Activated CD4-positive, alpha-beta T cell treated with anti-CD3 and anti-CD28 coated beads, Interleukin-2, Interleukin-4, amounts not matched to agents 100 ng/mL and 50 ng/mL, durations not matched to agents 16 hours and 8 hours (primary cell): Measurements from ENCODE around the gene LAMTOR4.

Experiments
- DNase-seq: peaks from one replicate; pipeline ENCODE4 v3.0.0-alpha.2; 2020; ENCODE audit warnings: low spot score

Gene LAMTOR4

DNA sequence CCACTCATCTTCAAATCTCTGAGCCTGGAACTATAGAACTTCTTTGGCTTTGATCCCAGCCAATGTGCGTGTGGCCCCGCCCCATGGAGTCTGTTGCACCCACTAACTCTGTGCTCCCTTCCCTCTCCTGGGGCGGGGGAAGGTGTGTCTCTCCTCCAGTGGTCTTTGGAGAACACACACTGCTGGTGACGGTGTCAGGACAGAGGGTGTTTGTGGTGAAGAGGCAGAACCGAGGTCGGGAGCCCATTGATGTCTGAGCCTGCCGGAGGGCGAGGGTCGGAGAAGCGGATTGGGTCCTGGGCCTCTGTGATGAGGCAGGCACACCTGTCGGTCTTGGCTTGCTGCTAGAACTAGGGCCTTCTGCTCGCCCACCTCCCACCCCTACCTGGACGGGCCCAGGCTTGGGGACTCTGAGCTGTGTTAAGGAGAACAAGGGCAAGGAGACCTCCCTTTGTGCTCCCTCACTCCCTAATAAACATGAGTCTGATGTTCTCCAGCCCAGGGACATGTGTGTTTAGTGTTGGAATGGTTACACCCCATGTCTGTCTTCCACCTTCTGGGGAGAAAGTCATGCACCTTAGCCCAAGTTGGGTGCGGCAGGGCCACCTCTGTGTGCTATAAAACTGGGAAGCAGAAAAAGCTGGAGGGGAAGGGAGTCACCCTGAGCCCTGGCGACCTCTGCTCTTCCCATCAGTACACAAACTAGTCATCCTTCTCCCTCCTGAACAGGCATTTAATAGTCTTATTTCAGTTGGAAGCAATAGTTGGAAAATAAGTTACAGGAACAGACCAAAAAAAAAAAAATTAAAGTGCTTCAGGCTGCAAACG, 5.2 kb downstream of the LAMTOR4 start:
- no peak for DNase-seq

DNA sequence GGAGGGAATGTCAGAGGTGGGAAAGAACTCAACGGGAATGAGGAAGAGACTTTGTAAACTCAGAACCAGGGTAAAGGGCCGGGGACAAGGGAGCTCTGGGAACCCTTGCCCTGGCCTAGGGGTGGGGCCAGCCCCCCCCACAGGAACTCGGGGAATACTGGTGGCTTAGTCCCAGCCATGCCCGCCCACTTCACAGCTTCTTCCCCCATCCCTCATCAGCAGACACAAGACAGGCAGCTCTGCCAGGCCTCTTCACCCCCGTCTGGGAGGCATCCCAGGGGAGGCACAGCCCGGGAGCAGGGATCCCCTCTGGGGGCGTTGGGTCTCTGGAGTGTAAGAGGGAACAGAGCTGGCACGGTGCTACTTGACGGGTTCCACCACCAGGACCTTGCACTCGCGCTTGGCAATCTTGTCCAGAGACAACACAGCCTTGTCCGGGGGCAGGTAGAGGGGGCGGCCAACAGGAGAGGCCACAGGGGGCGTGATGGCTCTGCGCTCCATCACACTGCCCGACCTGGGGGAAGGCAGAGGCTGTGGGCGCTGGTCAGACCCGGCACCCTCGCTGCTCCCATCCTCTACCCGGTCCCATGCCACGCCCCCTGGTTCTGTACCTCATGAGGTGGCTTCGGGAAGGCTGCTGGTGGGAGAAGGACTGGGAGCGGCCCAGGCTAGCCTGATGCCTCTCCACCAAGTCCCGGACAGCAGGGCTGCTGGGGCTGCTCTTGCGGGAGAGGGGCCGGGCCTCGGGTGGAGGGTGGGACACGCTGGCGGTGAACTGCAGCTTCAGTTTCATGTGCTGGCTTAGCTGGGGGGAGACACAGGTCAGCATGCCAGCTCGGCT, 6.2 kb downstream of the LAMTOR4 start:
- DNase-seq: no peak

DNA sequence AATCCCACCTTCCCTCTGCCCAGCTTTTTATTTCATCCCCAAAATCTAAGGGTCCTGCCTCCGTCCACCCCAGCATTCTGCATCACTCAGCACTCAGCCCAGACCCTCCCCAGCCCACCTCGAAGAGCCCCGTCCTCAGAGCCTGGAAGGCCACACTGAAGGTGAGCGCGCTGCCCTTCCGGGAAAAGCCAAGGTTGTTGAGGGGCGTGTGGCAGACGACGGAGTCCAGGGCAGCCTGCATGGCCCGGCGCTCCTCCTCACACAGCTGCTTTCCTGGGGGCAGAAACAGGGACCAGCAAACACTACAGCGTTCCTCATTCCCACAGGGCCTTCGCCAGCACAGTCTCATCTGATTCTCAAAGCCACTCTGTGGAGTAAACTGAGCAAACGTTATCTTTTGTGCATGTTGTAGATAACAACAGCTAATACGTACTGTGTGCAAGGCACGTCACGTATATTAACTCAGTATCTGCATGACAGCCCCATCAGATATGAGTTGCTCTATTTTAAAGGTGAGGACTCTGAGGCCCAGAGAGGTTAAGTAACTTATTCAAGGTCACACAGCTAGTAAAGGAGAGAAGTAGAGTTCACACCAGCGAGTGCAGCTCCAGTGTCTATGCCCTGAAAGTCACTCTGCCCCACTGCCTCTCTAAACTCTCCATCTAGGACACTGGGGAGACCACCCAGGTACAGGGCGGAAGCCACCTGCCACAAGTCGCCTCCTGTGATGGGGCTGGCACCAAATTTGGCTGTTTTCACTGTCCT, 7.0 kb downstream of the LAMTOR4 start:
- DNase-seq: no peak

DNA sequence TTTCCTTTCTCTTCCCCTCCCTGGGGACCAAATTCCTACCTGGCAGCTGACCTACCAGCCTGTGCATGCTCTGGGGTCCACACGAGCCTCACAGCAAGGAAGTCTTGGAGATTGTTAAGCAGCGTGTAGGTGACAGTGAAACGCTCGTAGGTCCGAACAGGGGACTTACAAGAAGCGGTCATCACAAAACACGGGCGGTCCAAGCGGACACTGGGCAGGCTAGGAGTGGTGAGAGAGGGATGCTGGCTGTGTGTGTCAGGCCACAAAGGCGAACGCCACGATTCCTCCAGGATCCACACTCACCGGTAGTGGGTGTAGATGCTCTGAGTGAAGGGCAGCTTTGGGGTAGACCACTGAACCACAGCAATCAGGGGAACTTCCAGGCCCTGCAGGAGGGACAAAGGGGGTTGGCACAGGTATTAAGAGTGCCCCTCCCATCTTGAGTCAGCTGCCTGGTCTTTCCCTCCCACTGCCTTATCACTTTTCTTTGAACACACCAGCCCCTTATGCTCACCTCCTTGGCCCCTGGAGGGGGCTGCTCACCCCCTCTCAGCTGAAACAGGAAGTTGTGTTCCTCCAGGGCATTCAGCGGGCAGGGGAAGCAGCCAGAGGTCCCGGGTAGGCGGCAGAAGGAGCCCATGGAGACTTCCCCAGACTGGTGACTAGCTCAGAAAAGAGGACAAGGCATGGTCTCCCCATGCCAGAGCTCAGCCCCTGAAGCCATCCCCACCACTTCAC, 7.8 kb downstream of the LAMTOR4 start:
- DNase-seq: no peak

DNA sequence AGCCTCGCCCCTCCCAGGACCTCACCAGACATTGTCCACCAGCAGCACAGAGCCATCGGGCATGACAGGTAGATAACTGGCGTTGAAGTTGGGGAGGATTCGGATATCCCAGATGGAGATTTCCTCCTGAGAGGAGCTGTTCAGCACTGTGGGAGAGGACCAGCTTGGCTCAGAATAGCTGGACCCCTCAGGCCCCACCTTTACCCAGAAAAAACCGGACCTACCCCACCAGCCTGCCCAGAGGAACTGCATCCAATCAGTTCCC, 8.3 kb downstream of the LAMTOR4 start:
- DNase-seq: no peak

DNA sequence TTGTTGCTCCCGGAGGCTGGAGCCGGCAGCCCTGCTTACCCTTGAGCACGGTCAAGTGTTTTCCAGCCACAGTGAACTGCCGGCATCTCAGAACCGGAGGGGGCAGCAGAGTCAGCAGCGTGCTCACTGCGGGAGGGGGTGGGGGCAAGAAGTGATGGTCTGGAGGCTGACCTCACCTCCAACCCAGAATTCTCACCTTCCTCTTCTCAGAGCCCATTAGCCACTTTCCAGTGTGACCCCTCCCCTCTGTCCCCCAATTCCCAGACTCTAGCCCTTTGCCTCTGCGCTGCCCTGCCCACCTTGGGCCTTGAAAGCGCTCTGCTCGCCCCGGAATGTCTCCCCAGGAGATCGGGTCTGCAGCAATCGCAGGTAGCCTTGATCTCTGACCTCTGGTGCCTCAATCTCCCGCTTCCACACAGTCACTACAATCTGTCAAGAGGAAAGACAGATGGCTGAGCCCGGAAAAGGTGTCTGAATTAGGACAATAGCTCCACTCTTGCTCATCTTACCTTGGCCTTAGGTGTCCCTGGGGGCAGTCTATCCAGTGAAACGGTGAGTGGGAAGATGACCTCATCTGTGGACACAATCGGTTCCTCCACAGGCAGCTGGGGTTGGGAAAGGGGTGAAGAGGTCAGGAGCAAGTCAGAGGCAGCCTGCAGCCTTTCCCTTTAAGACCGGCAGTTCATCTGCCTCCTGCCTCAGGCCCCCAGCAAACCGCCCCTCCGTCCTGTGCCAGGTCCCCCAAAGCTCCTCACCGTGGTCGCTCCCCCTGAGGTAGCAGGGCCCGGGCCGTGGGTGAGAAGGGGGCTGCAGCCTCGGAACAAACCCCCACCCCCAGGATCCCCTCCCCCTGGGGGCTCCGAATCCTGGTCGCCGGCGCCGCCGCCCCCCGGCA, 8.9 kb downstream of the LAMTOR4 start:
- DNase-seq: no peak

DNA sequence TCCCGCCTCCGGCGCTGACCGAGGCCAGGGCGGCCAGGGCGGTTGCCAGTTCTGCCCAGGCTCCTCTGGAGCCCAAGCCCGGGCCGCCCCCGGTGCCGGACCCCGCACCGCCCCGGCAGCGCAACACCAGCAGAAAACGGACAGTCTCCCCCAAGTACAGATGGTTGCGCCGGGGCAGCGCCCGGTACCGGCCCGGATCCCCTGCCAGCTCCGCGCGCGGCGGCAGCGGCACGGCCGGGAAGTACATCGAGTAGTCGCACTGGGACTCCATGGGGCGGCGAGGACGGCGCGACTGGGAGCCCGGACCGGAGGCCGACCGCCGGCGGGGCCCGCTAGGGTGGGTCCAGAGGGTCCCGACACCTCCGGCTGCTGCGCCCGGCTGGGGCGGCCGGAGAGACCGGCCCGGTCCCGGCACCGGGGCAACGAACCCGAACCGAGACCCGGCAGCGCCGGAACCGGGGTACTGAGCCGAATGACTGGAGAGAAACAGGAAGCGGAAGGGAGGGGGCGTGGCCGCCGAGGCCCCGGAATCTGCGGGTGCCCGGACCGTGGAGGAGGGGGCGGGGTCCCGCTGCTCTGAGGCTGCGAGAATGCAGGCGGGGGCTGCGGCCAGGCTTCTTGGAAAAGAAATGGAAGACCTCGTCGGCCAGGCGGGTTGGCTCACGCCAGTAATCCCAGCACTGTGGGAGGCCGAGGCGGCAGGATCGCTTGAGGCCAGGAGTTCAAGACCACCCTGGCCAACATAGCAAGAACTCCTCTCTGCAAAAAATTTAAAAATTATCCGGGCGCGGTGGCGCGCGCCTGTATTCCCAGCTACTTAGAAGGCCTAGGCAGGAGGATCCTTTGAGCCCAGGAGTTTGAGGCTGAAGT, 9.7 kb downstream of the LAMTOR4 start, which contains the start of gene TRAPPC14:
Gene TRAPPC14, minus strand, starts transcription at position 495 of the 870 bp plus-strand sequence. Its CDS starts 224 bp downstream, at position 271.
- peak; percentile 90 for DNase-seq

DNA sequence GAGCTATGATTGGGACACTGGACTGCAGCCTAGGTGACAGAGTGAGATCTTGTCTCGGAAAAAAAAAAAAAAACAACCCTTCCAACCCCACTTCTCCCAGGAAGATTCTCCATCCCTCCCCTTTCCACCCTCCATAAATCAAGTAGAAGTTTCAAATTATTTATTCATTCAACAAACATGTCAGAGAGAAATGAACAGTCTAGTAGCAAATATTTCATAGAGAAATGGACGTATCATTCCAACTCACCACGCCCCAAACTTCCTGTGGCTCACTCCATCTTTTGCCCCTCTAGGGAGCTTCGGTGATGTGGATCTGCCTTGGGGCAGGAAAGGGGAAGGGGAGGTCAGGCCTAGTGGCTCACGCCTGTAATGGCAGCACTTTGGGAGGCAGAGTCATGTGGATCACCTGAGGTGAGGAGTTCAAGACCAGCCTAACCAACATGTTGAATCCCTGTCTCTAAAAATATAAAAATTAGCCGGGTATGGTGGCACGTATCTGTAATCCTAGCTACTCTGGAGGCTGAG, 10.4 kb downstream of the LAMTOR4 start:
- no peak for DNase-seq

DNA sequence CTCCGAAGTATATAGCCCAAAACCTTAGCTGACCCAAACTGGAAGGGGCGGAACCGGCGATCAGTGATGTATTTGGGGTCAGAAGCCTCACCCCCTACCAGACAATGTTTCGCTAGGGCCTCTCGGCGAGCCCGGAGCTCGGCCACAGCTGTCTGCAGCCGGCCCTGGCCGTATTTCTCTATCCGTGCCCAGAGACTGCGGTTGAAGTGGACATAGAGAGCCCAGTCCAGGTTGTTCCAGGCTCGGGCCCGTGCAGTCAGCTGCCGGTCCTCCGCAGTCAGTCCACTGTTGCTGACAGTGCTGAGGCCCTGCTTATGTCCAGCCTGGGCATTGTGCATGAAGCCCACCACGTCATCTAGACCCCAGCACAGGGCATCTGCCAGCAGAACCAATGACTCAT, 11.3 kb downstream of the LAMTOR4 start:
- DNase-seq: no peak

DNA sequence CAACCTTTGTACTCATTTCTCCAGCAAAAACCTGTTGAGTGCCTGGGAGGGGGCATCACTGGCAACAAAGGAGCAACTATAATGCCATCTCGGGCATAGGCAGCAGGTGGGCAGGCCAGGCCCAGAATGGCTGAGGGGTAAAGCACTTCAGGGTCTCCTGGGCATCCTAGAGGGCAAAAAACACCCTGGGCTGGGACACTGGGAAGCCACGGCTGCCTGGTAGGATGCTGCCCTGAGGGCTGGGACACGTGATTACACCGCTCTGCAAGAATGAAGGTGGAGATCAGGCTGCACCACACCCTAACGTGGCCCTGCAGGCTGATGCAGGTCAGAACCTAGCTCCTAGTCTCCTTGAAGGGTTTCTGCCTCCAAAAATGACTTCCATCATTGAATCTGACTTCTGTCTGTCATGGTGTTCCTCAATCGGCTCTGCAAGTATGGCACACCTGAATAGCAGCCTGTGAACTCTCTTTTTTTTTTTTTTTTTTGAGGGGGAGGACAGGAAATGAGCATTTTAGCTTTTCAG, 14.4 kb downstream of the LAMTOR4 start:
- no peak for DNase-seq

DNA sequence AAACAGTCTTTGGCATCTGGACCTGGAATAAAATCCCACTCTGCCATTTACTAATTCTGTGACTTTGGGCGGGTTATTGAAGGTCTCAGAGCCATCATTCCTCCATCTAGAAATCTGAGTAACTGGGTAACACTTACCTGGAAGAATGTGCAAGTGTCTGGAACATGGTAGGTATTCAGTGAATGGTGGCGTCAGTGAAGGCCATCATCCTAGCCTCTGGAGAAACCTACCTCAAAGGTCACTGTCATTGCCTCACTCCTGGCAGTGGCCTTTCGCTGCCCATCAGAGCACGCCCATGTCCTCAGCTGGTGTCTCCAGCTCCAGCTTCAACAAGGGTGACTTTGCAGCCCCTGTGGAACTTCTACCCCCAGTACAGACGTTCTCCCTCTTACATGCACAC, 15.2 kb downstream of the LAMTOR4 start:
- DNase-seq: no peak

DNA sequence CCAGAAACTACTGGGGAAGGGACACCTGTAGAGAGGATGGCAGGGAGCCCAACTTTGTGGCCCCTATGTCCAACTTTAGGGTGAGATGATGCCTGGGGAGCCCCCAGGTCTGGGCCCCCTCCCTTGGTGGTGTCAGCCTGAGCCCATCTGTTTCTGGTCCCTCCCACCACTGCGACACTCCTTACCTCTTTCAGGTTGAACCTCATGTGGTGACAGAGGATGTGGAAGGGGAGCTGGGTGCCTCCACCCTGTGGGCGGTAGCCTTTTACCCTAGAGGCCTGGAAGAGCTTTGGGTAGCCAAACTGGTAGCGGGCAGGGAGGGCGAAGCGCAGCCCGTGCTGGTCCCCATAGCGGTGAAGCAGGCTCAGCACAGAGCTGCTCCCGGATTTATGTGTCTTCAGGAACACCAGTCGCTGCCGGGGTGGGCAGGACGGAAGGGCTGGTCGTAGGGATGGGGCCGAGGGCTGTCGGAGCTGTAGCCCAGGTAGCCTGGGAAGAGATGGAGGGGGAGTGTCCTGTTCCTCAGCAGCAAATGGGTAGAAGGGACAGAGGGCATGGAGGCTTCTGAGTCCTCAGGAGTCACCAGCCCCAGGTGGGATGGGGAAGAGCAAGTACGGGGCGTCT, 17.7 kb downstream of the LAMTOR4 start:
- DNase-seq: no peak

DNA sequence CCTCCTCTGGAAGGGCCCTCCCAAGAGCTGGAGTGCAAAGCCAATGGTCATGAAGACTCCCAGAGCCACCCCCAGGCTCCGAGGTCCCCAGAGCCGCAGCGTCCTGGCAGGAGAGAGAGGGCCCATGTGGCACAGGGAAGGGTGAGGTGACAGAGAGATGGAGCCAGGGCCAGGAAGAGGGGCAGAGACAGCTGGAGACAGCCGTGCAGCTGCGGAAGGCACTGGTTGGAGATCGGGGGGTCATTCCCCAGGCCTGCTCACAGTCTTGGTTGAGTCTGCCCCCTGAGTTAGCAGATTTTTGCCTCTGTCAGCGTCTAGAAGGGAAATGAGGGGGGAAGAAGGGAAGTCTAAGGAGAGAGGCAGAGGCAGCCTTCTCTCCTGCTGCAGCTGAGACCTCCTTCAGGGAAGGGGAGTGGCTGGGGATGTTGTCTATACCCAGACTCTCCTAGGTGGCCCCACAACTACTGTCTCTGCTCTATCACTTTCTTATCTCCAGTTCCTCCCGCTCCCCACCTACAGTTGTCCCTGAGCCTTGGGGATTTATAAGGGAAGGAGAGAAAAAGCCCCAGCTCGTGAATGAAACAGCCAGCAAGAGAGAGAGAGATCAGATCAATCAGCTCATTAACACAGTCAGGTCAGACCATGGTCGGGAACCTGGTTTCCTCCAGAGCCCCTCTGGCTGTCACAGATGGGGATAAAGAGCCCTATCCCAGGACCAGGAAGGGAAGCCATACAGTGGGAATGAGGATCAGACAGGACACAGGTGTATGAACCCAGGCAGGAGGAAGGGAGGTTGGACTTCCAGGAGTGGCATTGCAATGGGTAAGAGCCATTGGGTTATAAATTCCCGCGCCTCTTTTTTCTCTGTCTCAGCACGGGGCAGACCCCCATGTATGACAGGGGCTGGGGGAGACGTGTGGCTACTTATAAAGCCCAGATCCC, 18.5 kb downstream of the LAMTOR4 start:
- DNase-seq: no peak

DNA sequence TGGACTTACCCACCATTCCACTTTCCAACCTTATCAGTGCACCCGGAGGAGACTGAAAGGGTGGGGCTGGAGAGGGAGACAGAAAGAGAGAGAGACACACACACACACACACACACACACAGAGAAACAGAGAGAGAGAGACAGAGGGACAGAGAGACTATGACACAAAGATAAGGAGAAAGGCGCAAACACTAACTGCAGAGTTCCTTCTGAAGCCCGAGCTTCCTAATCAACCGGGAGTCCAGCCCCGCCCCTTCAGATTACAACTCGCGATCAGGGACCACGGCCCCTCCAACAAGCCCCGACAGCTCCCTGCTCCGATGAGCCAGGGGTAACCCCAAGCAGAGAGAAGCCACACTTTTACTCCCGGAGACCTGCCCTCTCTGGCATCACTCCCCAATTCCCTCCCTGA, 19.2 kb downstream of the LAMTOR4 start:
- DNase-seq: no peak

DNA sequence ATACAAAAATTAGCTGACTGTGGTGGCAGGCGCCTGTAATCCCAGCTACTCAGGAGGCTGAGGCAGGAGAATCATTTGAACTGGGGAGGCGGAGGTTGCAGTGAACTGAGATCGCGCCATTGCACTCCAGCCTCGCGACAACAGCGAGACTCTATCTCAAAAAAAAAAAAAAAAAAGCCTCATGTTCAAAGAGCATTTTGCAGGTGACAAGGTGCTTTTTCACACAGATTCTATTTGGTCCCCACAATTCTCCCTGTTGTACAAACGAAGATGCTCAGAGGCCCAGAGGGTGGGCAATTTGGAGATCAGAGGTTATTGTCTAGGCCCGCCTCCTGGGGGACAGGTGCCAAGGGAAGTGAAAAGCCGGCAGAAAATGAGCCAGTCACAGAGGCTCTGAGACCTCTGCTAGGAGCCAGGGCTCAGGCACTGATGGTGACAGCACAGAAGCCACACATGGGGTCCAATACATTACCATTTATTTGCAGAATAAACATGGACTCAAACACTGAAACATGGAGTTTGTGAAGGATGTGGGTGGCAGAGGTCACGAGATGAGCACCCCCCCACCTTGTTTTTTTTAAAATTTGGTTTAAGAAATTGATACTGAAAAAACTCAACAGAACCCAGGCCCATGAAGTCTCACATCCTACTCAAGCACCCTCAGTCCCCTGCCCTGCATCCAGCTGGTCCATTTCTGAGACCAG, 20.6 kb downstream of the LAMTOR4 start:
- DNase-seq: no peak

DNA sequence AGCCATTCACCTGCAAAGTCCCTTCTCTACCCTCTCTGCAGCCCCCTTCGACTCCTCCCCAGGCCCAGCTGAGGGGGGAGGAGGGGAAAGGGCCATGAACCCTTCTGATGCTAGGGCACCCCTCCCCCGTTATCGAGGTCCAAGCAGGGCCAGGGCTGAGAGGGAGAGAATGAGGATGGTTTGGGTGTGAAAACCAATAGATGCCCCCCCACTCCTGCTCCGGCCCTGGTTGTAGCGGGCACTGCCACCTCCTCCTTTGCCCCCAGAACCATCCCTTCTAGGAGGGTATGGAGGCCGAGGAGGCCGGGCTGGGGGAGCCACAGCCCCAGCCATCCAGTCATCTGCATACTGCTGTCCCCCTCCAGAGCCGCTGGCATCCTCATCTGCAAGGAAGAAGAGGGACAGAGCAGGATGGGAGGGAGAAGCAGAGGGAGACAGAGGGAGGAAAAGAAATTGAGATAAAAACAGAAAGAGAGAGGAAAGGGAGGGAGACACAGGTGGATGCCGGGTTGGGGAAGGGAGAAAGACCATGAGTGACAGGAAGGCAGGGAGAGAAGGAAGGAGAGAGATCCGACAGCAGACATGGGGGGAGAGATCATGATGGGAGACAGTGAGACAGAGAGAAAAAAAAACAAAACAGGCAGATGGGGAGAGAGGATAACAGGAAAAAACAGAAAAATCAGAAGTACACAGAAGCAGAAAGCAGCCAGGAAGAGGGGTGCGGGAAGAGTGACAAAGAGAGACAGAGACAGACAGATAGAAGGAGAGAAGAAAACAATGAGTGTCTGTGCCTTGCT, 21.6 kb downstream of the LAMTOR4 start:
- DNase-seq: no peak
